HepG2 (cell line): ENCODE data around the gene PROKR1. TPM values are rescaled to one million over a fixed set of nuclear protein-coding genes. Genes with fewer than 3 reads are reported as not detected.

Experiments used
- ATAC-seq: fragments of 200-7000 bp; cut with Tn5 transposase; 3 replicates; pipeline ENCODE4 v1.9.1; 2020; ENCODE audit warnings: mild to moderate bottlenecking, moderate library complexity
- BruUV-seq: library from RNA; stranded (reverse); fragments of 400-500 nt; replicated peaks from 2 replicates; lab custom pipeline; 2021; lab: Mats Ljungman, UMichigan
- CTCF ChIA-PET: fragments of 300-600 bp; formaldehyde crosslinking; extraction: SDS; loops from one replicate; lab custom pipeline; 2021; ENCODE audit warnings: low total read pairs, inconsistent platforms, low intra/inter-chr PET ratio; lab: Yijun Ruan, JAX
- POLR2A ChIA-PET: fragments of 350-600 bp; sonication (Branson Sonifier 250); formaldehyde crosslinking; loops from one replicate; lab custom pipeline; 2020; ENCODE audit warnings: antibody characterized with exemption, inconsistent platforms; lab: Yijun Ruan, JAX
- DNase-seq: peaks from one replicate; pipeline ENCODE4 v3.0.0-alpha.2; 2015; ENCODE audit warnings: low spot score
- FAIRE-seq: peaks from 3 replicates; lab custom pipeline; 2011; peaks lifted over from hg19 to GRCh38; lab: Jason Lieb, UNC
- H2AFZ ChIP-seq: one replicate; pipeline ENCODE4 v1.6.1; 2011; ENCODE audit warnings: low read length, inconsistent platforms
- H3K27ac ChIP-seq: fragments of 300-600 bp; 3 replicates; pipeline ENCODE4 v1.8.0; 2011; ENCODE audit warnings: mixed run types, mild to moderate bottlenecking, mixed read lengths, low read length, inconsistent platforms; ENCODE audit not compliant: insufficient read depth; ENCODE audit errors: extremely low read length
- H3K27me3 ChIP-seq, 2 experiments: fragments of 200-600 bp in 1 of 2; 2 replicates in 1 of 2; 3 replicates in 1 of 2; pipeline versions ENCODE4 v1.6.0 to v1.8.0; 2011; ENCODE audit warnings: low read length in 2 of 2, mild to moderate bottlenecking in 2 of 2, moderate library complexity in 2 of 2, inconsistent platforms in 1 of 2; ENCODE audit not compliant: insufficient read depth in 2 of 2, control insufficient read depth in 1 of 2
- H3K36me3 ChIP-seq, 2 experiments: fragments of 200-600 bp in 1 of 2; replicated peaks in 1 of 2; 2 replicates in 1 of 2; 3 replicates in 1 of 2; pipeline versions ENCODE4 v1.5.1 to v1.8.0; 2011; ENCODE audit warnings: low read length in 2 of 2, inconsistent platforms in 1 of 2; ENCODE audit not compliant: insufficient read depth in 2 of 2, control insufficient read depth in 1 of 2
- H3K4me1 ChIP-seq: 2 replicates; pipeline ENCODE4 v1.5.1; 2012; ENCODE audit warnings: low read length, inconsistent platforms; ENCODE audit not compliant: insufficient read depth
- H3K4me2 ChIP-seq: 2 replicates; pipeline ENCODE4 v1.6.0; 2011; ENCODE audit warnings: low read depth, low read length, inconsistent platforms
- H3K4me3 ChIP-seq, 3 experiments: fragments of 200-600 bp in 1 of 3; sonication (generic), shearing (Covaris generic) in 1 of 3; replicated peaks in 1 of 3; 2 replicates each; pipeline ENCODE4 v1.5.1; 2011 to 2016; ENCODE audit warnings: low read length in 3 of 3, inconsistent platforms in 2 of 3, low read depth in 2 of 3, mild to moderate bottlenecking in 2 of 3, control low read depth in 1 of 3, mixed read lengths in 1 of 3; ENCODE audit not compliant: insufficient read depth in 1 of 3
- H3K79me2 ChIP-seq: one replicate; pipeline ENCODE4 v1.6.1; 2011; ENCODE audit warnings: low read length, inconsistent platforms; ENCODE audit not compliant: insufficient read depth
- H3K9ac ChIP-seq: 2 replicates; pipeline ENCODE4 v1.6.0; 2011; ENCODE audit warnings: mild to moderate bottlenecking, low read depth, low read length, inconsistent platforms; ENCODE audit not compliant: insufficient read depth
- H3K9me3 ChIP-seq: 2 replicates; pipeline ENCODE4 v1.5.1; 2012; ENCODE audit warnings: mild to moderate bottlenecking, low read length
- H4K20me1 ChIP-seq: 2 replicates; pipeline ENCODE4 v1.6.0; 2011; ENCODE audit warnings: inconsistent platforms, mild to moderate bottlenecking, low read length, moderate library complexity; ENCODE audit not compliant: insufficient read depth
- CTCF ChIP-seq: sonication (generic); formaldehyde crosslinking; IDR thresholded peaks from 2 replicates; pipeline ENCODE4 v1.5.0; 2020; ENCODE audit warnings: mild to moderate bottlenecking, missing genetic modification reagents, moderate library complexity
- MTF2 ChIP-seq: sonication (generic); formaldehyde crosslinking; IDR thresholded peaks from 2 replicates; pipeline ENCODE4 v1.5.0; 2020; ENCODE audit warnings: missing genetic modification reagents, borderline replicate concordance
- PAX8 ChIP-seq: sonication (generic); formaldehyde crosslinking; IDR thresholded peaks from 2 replicates; pipeline ENCODE4 v1.8.0; 2022; ENCODE audit warnings: mild to moderate bottlenecking, missing genetic modification reagents, borderline replicate concordance
- ZFP90 ChIP-seq: sonication (generic); formaldehyde crosslinking; IDR thresholded peaks from 2 replicates; pipeline ENCODE4 v1.8.0; 2022; ENCODE audit warnings: missing genetic modification reagents, mild to moderate bottlenecking, inconsistent platforms, borderline replicate concordance
- WGBS: methylation state at CpG from one replicate; pipeline ENCODE4 v1.1.6; 2017; ENCODE audit warnings: low lambda C conversion rate; 5-methylcytosine and 5-hydroxymethylcytosine counted together
- in situ Hi-C: cut with HindIII; loops from 2 replicates; pipeline ENCODE4 v1.10.0; 2017; ENCODE audit warnings: low pct_unique_long_range_greater_than_20kb; ENCODE audit not compliant: extremely low pct_ligation_motif_present
- intact Hi-C: fragments of 100-400 bp; cut with micrococcal nuclease; formaldehyde crosslinking; loops from one replicate; pipeline ENCODE4 v1.10.0; 2022; ENCODE audit not compliant: unreplicated experiment
- polyA plus RNA-seq, 8 experiments: library from polyadenylated mRNA; depleted of rRNA in 3 of 8; stranded (reverse) in 7 of 8; unstranded in 1 of 8; fragments of >200 nt; fragmentation: Illumina TruSeq in 4 of 8; extraction: Trizol in 4 of 8; gene quantifications; 2 replicates each; pipeline versions ENCODE4 v1.2.1 to v1.2.3, GENCODE V29; 2011 to 2016; ENCODE audit warnings: low read depth in 4 of 8, missing spikeins in 1 of 8, mixed read lengths in 1 of 8; ENCODE audit not compliant: insufficient read depth in 1 of 8
- total RNA-seq, 5 experiments: library from RNA; depleted of rRNA; stranded (reverse); fragments of >200 nt; fragmentation: Illumina TruSeq; extraction: Trizol; gene quantifications; 2 replicates each; pipeline ENCODE4 v1.2.3, GENCODE V29; 2016; ENCODE audit warnings: low read depth in 1 of 5

The PROKR1 gene
- total and polyA plus RNA-seq, 2 of the 13 experiments (the other 11 are each of a cell fraction or from before 2014, with no cell fraction given) = not detected

GRCh38 chr2:68637047-68637446 lies 6.3 kb upstream of the PROKR1 start (continued):
- no peak for TF ChIP-seq CTCF

- Histone ChIP-seq H3K27ac (no peak overlapping the region), H3K9me3 (no peaks in the 10 kb centered on the region), H3K4me3 (peak overlapping the region in 1 of 3 experiments; percentile 58; a peak in 2 of 6 replicates), H4K20me1 (no peaks in the 10 kb centered on the region), H3K27me3 (peaks cover 11 to 63% of the 10 kb centered on the region in 2 experiments; a peak in 4 of 5 replicates), H3K79me2 (no peaks in the 10 kb centered on the region), H2AFZ (no peak overlapping the region), H3K4me2 (peak overlapping the region; percentile 54), H3K4me1 (no peaks in the 10 kb centered on the region; the same call in 1 of the 2 replicates), H3K36me3 (no peaks in the 10 kb centered on the region), H3K9ac (no peak overlapping the region)
- POLR2A ChIA-PET = no interaction called here
- CTCF ChIA-PET = no interaction called here
- intact Hi-C loops = no loop called here
- in situ Hi-C loops = no loop called here
- no peak for ATAC-seq
- 11% methylated on average over 17 of the region's 17 CpGs for WGBS
- no peak for FAIRE-seq
- TF ChIP-seq MTF2 (CRISPR knock-in tag) (peak; percentile 4; the same call in 1 of the 2 replicates), PAX8 (CRISPR knock-in tag) (no peak), ZFP90 (no peak)
- DNase-seq = no peak
- BruUV-seq = no TSS peak
Observed at GRCh38 chr2:68643874-68644485, 601 bp downstream of the PROKR1 start.
